Measurements from ENCODE around the gene SLC39A11. TPM values are rescaled to one million over a fixed set of nuclear protein-coding genes. Genes with fewer than 3 reads are reported as not detected.

SLC39A11 gene
- total and polyA plus RNA-seq, 2 of the 13 experiments (the other 11 are each of a cell fraction or from before 2014, with no cell fraction given) = 17.2 to 31.5 TPM

DNA sequence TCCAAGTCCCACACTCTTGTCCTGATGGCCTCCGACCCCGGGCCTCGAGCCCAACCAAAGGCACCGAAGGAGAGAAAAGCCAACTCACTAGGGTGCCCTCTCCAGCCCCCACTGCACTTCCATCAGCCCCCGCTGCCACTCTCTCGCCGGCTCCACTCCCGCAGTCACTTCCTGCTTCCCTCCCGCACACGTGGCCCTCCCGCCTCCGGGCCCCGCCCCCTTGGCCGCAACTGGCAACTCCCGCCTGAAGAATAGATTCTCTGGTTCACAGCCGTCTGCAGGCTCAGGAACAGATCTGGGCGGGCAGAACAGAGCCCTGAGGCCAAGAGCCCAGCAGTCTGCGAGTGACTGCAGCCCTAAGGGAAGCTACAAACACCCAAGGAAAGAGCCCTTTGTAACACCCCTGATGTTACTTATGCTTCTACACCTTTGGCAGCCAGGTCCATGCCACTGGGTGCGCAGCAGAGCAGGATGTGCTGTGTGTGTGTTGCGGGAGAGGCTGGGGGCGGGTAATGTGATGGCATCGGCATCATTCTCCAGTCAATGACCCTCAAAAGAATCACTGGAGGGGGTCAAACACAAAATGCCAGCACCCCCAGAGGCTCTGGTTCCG, at the start of gene SLC39A11 (continued):
- TF ChIP-seq, protein P1, sequence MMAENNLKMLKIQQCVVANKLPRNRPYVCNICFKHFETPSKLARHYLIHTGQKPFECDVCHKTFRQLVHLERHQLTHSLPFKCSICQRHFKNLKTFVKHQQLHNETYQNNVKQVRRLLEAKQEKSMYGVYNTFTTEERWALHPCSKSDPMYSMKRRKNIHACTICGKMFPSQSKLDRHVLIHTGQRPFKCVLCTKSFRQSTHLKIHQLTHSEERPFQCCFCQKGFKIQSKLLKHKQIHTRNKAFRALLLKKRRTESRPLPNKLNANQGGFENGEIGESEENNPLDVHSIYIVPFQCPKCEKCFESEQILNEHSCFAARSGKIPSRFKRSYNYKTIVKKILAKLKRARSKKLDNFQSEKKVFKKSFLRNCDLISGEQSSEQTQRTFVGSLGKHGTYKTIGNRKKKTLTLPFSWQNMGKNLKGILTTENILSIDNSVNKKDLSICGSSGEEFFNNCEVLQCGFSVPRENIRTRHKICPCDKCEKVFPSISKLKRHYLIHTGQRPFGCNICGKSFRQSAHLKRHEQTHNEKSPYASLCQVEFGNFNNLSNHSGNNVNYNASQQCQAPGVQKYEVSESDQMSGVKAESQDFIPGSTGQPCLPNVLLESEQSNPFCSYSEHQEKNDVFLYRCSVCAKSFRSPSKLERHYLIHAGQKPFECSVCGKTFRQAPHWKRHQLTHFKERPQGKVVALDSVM (CRISPR knock-in tag; IDR thresholded peaks at IDR 0.05) = peak; percentile 70
- TF ChIP-seq STAT5B (CRISPR knock-in tag; IDR thresholded peaks at IDR 0.05) (no peak), MATR3 (CRISPR knock-in tag; IDR thresholded peaks at IDR 0.05) (no peak), HMG20B (CRISPR knock-in tag; conservative IDR thresholded peaks at IDR 0.05) (no peak), TOPORS (CRISPR knock-in tag; IDR thresholded peaks at IDR 0.05) (peak; percentile 78; the same call in 1 of the 2 replicates), FIP1L1 (IDR thresholded peaks at IDR 0.05; ENCODE audit: borderline replicate concordance, insufficient read depth, low read depth, low read length) (no peak), ZBTB42 (CRISPR knock-in tag; IDR thresholded peaks at IDR 0.05) (0 out of 2 replicates have a peak, but pooled peaks have one; percentile 54), ZNF460 (CRISPR knock-in tag; IDR thresholded peaks at IDR 0.05; ENCODE audit: borderline replicate concordance) (no peak; the same call in 1 of the 2 replicates), ZNF446 (CRISPR knock-in tag; IDR thresholded peaks at IDR 0.05) (no peak), ZKSCAN1 (IDR thresholded peaks at IDR 0.05; ENCODE audit: low read length) (0 out of 2 replicates have a peak, but pooled peaks have one; percentile 39), ZNF343 (CRISPR knock-in tag; IDR thresholded peaks at IDR 0.05) (no peak; the same call in 1 of the 2 replicates), ZNF292 (CRISPR knock-in tag; IDR thresholded peaks at IDR 0.05; ENCODE audit: borderline replicate concordance, low read depth) (0 out of 2 replicates have a peak, but pooled peaks have one; percentile 53), CBX5 (CRISPR knock-in tag; IDR thresholded peaks at IDR 0.05; ENCODE audit: borderline replicate concordance) (peak; percentile 68; the same call in 1 of the 2 replicates), EP300 (IDR thresholded peaks at IDR 0.05; ENCODE audit: low read depth in 2 of 2, low read length in 2 of 2) (peak in 1 of 2 experiments; percentile 55; a peak in 2 of 4 replicates), EP300 (CRISPR knock-in tag; IDR thresholded peaks at IDR 0.05; ENCODE audit: borderline replicate concordance) (0 out of 2 replicates have a peak, but pooled peaks have one; percentile 20), NR1H2 (CRISPR knock-in tag; IDR thresholded peaks at IDR 0.05; ENCODE audit: borderline replicate concordance, low read depth) (no peak), FOXJ3 (CRISPR knock-in tag; IDR thresholded peaks at IDR 0.05; ENCODE audit: borderline replicate concordance) (no peak), ZNF556 (CRISPR knock-in tag; IDR thresholded peaks at IDR 0.05; ENCODE audit: borderline replicate concordance) (peak; percentile 89), ZNF577 (CRISPR knock-in tag; IDR thresholded peaks at IDR 0.05; ENCODE audit: borderline replicate concordance, low read depth) (no peak)
- TF ChIP-seq, protein P2, sequence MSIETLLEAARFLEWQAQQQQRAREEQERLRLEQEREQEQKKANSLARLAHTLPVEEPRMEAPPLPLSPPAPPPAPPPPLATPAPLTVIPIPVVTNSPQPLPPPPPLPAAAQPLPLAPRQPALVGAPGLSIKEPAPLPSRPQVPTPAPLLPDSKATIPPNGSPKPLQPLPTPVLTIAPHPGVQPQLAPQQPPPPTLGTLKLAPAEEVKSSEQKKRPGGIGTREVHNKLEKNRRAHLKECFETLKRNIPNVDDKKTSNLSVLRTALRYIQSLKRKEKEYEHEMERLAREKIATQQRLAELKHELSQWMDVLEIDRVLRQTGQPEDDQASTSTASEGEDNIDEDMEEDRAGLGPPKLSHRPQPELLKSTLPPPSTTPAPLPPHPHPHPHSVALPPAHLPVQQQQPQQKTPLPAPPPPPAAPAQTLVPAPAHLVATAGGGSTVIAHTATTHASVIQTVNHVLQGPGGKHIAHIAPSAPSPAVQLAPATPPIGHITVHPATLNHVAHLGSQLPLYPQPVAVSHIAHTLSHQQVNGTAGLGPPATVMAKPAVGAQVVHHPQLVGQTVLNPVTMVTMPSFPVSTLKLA (IDR thresholded peaks at IDR 0.05) = peak; percentile 95
- TF ChIP-seq, protein P3, sequence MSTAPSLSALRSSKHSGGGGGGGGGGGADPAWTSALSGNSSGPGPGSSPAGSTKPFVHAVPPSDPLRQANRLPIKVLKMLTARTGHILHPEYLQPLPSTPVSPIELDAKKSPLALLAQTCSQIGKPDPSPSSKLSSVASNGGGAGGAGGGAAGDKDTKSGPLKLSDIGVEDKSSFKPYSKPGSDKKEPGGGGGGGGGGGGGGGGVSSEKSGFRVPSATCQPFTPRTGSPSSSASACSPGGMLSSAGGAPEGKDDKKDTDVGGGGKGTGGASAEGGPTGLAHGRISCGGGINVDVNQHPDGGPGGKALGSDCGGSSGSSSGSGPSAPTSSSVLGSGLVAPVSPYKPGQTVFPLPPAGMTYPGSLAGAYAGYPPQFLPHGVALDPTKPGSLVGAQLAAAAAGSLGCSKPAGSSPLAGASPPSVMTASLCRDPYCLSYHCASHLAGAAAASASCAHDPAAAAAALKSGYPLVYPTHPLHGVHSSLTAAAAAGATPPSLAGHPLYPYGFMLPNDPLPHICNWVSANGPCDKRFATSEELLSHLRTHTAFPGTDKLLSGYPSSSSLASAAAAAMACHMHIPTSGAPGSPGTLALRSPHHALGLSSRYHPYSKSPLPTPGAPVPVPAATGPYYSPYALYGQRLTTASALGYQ (CRISPR knock-in tag; IDR thresholded peaks at IDR 0.05) = peak; percentile 28; the same call in 1 of the 2 replicates
- TF ChIP-seq, protein P4, sequence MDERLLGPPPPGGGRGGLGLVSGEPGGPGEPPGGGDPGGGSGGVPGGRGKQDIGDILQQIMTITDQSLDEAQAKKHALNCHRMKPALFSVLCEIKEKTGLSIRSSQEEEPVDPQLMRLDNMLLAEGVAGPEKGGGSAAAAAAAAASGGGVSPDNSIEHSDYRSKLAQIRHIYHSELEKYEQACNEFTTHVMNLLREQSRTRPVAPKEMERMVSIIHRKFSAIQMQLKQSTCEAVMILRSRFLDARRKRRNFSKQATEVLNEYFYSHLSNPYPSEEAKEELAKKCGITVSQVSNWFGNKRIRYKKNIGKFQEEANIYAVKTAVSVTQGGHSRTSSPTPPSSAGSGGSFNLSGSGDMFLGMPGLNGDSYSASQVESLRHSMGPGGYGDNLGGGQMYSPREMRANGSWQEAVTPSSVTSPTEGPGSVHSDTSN (CRISPR knock-in tag; IDR thresholded peaks at IDR 0.05) = peak; percentile 15; the same call in 1 of the 2 replicates

Measured in HepG2 (cell line).